WTC11 (cell line): ENCODE data around the gene TNK2. TPM values are rescaled to one million over a fixed set of nuclear protein-coding genes. Genes with fewer than 3 reads are reported as not detected.

Experiments used
- ATAC-seq: fragments of 200-7000 bp; cut with Tn5 transposase; 2 replicates; pipeline ENCODE4 v1.10.0; 2021; ENCODE audit warnings: mild to moderate bottlenecking, moderate library complexity
- CTCF ChIA-PET: fragments of 300-600 bp; sonication (Branson Sonifier 250); formaldehyde crosslinking; loops from one replicate; lab custom pipeline; 2021; ENCODE audit warnings: antibody characterized with exemption; lab: Charles Lee
- POLR2A ChIA-PET: fragments of 350-600 bp; sonication (Branson Sonifier 250); formaldehyde crosslinking; loops from one replicate; lab custom pipeline; 2021; ENCODE audit warnings: antibody characterized with exemption; lab: Charles Lee
- DNase-seq: peaks from one replicate; pipeline ENCODE4 v3.0.0; 2021; ENCODE audit warnings: low spot score
- H3K27ac Mint-ChIP-seq: 2 replicates; pipeline ENCODE4 v1.8.0; 2021; ENCODE audit warnings: mixed read lengths
- H3K27me3 Mint-ChIP-seq: 2 replicates; pipeline ENCODE4 v1.8.0; 2021; ENCODE audit warnings: low read depth, mild to moderate bottlenecking, moderate library complexity, mixed read lengths
- H3K36me3 Mint-ChIP-seq: 2 replicates; pipeline ENCODE4 v1.8.0; 2021; ENCODE audit warnings: mixed read lengths
- H3K4me1 Mint-ChIP-seq: 2 replicates; pipeline ENCODE4 v1.8.0; 2022; ENCODE audit warnings: mixed read lengths
- H3K4me3 Mint-ChIP-seq: 2 replicates; pipeline ENCODE4 v1.8.0; 2021; ENCODE audit warnings: mild to moderate bottlenecking, moderate library complexity, mixed read lengths
- H3K9me3 Mint-ChIP-seq: 2 replicates; pipeline ENCODE4 v1.8.0; 2021; ENCODE audit warnings: mixed read lengths
- AR ChIP-seq: fragments of 250-450 bp; sonication (Bioruptor Pico); IDR thresholded peaks from 2 replicates; pipeline ENCODE4 v1.9.0; 2021; ENCODE audit warnings: mild to moderate bottlenecking
- ATF1 ChIP-seq: sonication (generic); formaldehyde crosslinking; IDR thresholded peaks from 2 replicates; pipeline ENCODE4 v1.8.1; 2023; ENCODE audit warnings: mild to moderate bottlenecking, moderate library complexity, missing genetic modification reagents
- EMX1 ChIP-seq: fragments of 250-450 bp; sonication (Bioruptor Pico); IDR thresholded peaks from 2 replicates; pipeline ENCODE4 v1.8.0; 2021; ENCODE audit warnings: mild to moderate bottlenecking
- FOXK1 ChIP-seq: sonication (generic); formaldehyde crosslinking; IDR thresholded peaks from 2 replicates; pipeline ENCODE4 v1.8.0; 2022; ENCODE audit warnings: mild to moderate bottlenecking, moderate library complexity, missing genetic modification reagents
- GRHL2 ChIP-seq: fragments of 250-450 bp; sonication (Bioruptor Pico); IDR thresholded peaks from 2 replicates; pipeline ENCODE4 v1.8.0; 2022; ENCODE audit warnings: mild to moderate bottlenecking, moderate library complexity; ENCODE audit not compliant: insufficient replicate concordance, severe bottlenecking
- HMGA2 ChIP-seq: fragments of 250-450 bp; sonication (Bioruptor Pico); IDR thresholded peaks from 2 replicates; pipeline ENCODE4 v1.4.0; 2021; ENCODE audit warnings: mild to moderate bottlenecking, moderate library complexity
- MXD4 ChIP-seq: fragments of 250-450 bp; sonication (Bioruptor Pico); IDR thresholded peaks from 2 replicates; pipeline ENCODE4 v1.8.0; 2021; ENCODE audit warnings: mild to moderate bottlenecking, moderate library complexity, borderline replicate concordance
- NFYB ChIP-seq: sonication (generic); formaldehyde crosslinking; conservative IDR thresholded peaks from 2 replicates; pipeline ENCODE4 v1.8.0; 2022; ENCODE audit warnings: low read depth, missing genetic modification reagents
- PRDM15 ChIP-seq: sonication (generic); formaldehyde crosslinking; IDR thresholded peaks from 2 replicates; pipeline ENCODE4 v1.8.0; 2022; ENCODE audit warnings: missing genetic modification reagents
- RELA ChIP-seq: sonication (generic); formaldehyde crosslinking; IDR thresholded peaks from 2 replicates; pipeline ENCODE4 v1.8.1; 2022; ENCODE audit warnings: missing genetic modification reagents, mild to moderate bottlenecking, borderline replicate concordance
- STAT6 ChIP-seq: sonication (generic); formaldehyde crosslinking; conservative IDR thresholded peaks from 2 replicates; pipeline ENCODE4 v1.8.1; 2023; ENCODE audit warnings: mild to moderate bottlenecking, low read depth, missing genetic modification reagents, moderate library complexity
- TEAD1 ChIP-seq: sonication (generic); formaldehyde crosslinking; IDR thresholded peaks from 2 replicates; pipeline ENCODE4 v1.8.0; 2022; ENCODE audit warnings: mild to moderate bottlenecking, missing genetic modification reagents
- ZNF396 ChIP-seq: fragments of 250-450 bp; sonication (Bioruptor Pico); IDR thresholded peaks from 2 replicates; pipeline ENCODE4 v1.8.0; 2021; ENCODE audit warnings: mild to moderate bottlenecking, moderate library complexity, borderline replicate concordance
- total RNA-seq: library from RNA; stranded (reverse); gene quantifications from 3 replicates; pipeline ENCODE4 v1.2.3, GENCODE V29; 2021
- TF ChIP-seq, protein P1 (sequence below): fragments of 250-450 bp; sonication (Bioruptor Pico); IDR thresholded peaks from 2 replicates; pipeline ENCODE4 v2.1.2; 2022; ENCODE audit warnings: mild to moderate bottlenecking, moderate library complexity
- TF ChIP-seq, protein P2 (sequence below): fragments of 250-450 bp; sonication (Bioruptor Pico); IDR thresholded peaks from 2 replicates; pipeline ENCODE4 v1.9.0; 2021; ENCODE audit warnings: mild to moderate bottlenecking
- TF ChIP-seq, protein P3 (sequence below): sonication (generic); formaldehyde crosslinking; IDR thresholded peaks from 2 replicates; pipeline ENCODE4 v1.8.1; 2022; ENCODE audit warnings: mild to moderate bottlenecking, missing genetic modification reagents, moderate library complexity, borderline replicate concordance

The TNK2 gene
- total RNA-seq, 1 experiment from 2014 or later = 58.4 TPM

- no peak for TF ChIP-seq RELA (CRISPR knock-in tag)
- TF ChIP-seq, protein P1, sequence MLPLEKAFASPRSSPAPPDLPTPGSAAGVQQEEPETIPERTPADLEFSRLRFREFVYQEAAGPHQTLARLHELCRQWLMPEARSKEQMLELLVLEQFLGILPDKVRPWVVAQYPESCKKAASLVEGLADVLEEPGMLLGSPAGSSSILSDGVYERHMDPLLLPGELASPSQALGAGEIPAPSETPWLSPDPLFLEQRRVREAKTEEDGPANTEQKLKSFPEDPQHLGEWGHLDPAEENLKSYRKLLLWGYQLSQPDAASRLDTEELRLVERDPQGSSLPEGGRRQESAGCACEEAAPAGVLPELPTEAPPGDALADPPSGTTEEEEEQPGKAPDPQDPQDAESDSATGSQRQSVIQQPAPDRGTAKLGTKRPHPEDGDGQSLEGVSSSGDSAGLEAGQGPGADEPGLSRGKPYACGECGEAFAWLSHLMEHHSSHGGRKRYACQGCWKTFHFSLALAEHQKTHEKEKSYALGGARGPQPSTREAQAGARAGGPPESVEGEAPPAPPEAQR (CRISPR knock-in tag) = no peak
- no peak for TF ChIP-seq ZNF396
- TF ChIP-seq TEAD1 (CRISPR knock-in tag) = no peak
- no peak overlapping the region for H3K27ac Mint-ChIP-seq
These were observed 47.9 kb downstream of the TNK2 start for GRCh38 chr3:195860456-195860855.

GRCh38 chr3:195859846-195860411 is 48.4 kb downstream of the TNK2 start:
- peaks cover 20% of the 10 kb centered on the region for H3K4me1 Mint-ChIP-seq
- DNase-seq (no peak), ATAC-seq (peak; percentile 7; the same call in 1 of the 2 replicates)
- no peaks in the 10 kb centered on the region for H3K27me3 Mint-ChIP-seq
- H3K9me3 Mint-ChIP-seq = no peaks in the 10 kb centered on the region
- no peaks in the 10 kb centered on the region for H3K36me3 Mint-ChIP-seq
- POLR2A ChIA-PET = interaction anchor here (1.3 kb wide), 1 partner anchor 55 kb away, joined by 4 read pairs; no protein-coding TSS in a partner anchor
- TF ChIP-seq GRHL2 (CRISPR knock-in tag) = no peak
- TF ChIP-seq HMGA2 (CRISPR knock-in tag) = no peak
- no peak for TF ChIP-seq NFYB (CRISPR knock-in tag)
- TF ChIP-seq EMX1 (CRISPR knock-in tag) = no peak
- TF ChIP-seq, protein P2, sequence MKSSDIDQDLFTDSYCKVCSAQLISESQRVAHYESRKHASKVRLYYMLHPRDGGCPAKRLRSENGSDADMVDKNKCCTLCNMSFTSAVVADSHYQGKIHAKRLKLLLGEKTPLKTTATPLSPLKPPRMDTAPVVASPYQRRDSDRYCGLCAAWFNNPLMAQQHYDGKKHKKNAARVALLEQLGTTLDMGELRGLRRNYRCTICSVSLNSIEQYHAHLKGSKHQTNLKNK = no peak
- TF ChIP-seq STAT6 (CRISPR knock-in tag) = no peak
- TF ChIP-seq RELA (CRISPR knock-in tag) = no peak
- CTCF ChIA-PET = interaction anchor here (0.5 to 8.2 kb wide), 35 partner anchors 10 to 443 kb away, joined by 3 to 167 read pairs (median 6); partner anchors contain the start of gene TNK2
- H3K27ac Mint-ChIP-seq = no peak overlapping the region
- H3K4me3 Mint-ChIP-seq = no peak overlapping the region

More at GRCh38 chr3:195860456-195860855, 47.9 kb downstream of the TNK2 start:
- ChIA-PET CTCF (interaction anchor here (1.2 to 4.7 kb wide), 3 partner anchors 11 to 54 kb away, joined by 3 to 161 read pairs (median 9); no protein-coding TSS in a partner anchor), POLR2A (no interaction called here)
- no peak overlapping the region for H3K4me3 Mint-ChIP-seq
- H3K9me3 Mint-ChIP-seq = no peaks in the 10 kb centered on the region
- peaks cover 20% of the 10 kb centered on the region for H3K4me1 Mint-ChIP-seq
- no peaks in the 10 kb centered on the region for H3K36me3 Mint-ChIP-seq
- ATAC-seq (no peak), DNase-seq (no peak)
- no peaks in the 10 kb centered on the region for H3K27me3 Mint-ChIP-seq

GRCh38 chr3:195859061-195859845 is 49.1 kb downstream of the TNK2 start:
- Mint-ChIP-seq H3K4me3 (peak overlapping the region; percentile 25; the same call in 1 of the 2 replicates), H3K27me3 (no peaks in the 10 kb centered on the region), H3K4me1 (peaks cover 20% of the 10 kb centered on the region), H3K27ac (no peak overlapping the region), H3K36me3 (no peaks in the 10 kb centered on the region), H3K9me3 (no peaks in the 10 kb centered on the region)
- ChIA-PET POLR2A (interaction anchor here (1.3 kb wide), 1 partner anchor 55 kb away, joined by 4 read pairs; no protein-coding TSS in a partner anchor), CTCF (interaction anchor here (0.5 to 8.2 kb wide), 37 partner anchors 9 to 443 kb away, joined by 3 to 167 read pairs (median 5); partner anchors contain the start of genes MUC4 and TNK2)
- ATAC-seq = peak; percentile 53
- DNase-seq = peak; percentile 86
- TF ChIP-seq EMX1 (CRISPR knock-in tag) (no peak), TEAD1 (CRISPR knock-in tag) (no peak), ATF1 (no peak), MXD4 (CRISPR knock-in tag) (no peak), PRDM15 (CRISPR knock-in tag) (no peak), FOXK1 (CRISPR knock-in tag) (no peak), AR (CRISPR knock-in tag) (no peak)
- TF ChIP-seq, protein P3, sequence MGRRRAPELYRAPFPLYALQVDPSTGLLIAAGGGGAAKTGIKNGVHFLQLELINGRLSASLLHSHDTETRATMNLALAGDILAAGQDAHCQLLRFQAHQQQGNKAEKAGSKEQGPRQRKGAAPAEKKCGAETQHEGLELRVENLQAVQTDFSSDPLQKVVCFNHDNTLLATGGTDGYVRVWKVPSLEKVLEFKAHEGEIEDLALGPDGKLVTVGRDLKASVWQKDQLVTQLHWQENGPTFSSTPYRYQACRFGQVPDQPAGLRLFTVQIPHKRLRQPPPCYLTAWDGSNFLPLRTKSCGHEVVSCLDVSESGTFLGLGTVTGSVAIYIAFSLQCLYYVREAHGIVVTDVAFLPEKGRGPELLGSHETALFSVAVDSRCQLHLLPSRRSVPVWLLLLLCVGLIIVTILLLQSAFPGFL (CRISPR knock-in tag) = no peak
